ENCODE measurements around the gene NOTUM.

DNA sequence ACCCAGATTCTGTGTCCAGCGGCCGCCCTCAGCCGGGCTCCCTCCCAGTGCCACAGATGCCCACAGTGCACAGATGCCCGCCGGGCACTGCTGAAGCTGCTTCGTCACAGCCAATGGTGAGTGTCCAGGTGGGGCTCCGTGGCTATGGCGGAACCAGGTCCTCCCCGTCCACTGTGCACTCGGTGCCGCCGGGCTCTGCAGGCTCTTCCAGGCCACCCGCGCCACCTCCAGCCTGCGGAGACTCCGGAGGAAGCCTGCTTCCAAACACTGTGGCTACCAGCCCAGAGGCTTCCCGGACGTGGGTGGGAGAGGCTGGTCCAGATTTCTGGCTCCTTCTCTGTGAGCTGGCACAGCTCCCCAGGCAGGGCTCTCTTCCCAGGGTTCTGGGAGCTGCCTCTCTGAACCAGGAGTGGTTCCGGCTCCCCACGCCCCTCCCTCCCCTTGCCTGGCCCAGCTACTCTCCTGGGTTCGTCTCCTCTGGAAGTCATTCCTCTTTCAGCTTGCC, 21.1 kb downstream of the NOTUM start:
- TF ChIP-seq EZH2 (IDR thresholded peaks at IDR 0.05; ENCODE audit: borderline replicate concordance, low read depth, low read length, severe bottlenecking), result no peak
- TF ChIP-seq, protein P1, sequence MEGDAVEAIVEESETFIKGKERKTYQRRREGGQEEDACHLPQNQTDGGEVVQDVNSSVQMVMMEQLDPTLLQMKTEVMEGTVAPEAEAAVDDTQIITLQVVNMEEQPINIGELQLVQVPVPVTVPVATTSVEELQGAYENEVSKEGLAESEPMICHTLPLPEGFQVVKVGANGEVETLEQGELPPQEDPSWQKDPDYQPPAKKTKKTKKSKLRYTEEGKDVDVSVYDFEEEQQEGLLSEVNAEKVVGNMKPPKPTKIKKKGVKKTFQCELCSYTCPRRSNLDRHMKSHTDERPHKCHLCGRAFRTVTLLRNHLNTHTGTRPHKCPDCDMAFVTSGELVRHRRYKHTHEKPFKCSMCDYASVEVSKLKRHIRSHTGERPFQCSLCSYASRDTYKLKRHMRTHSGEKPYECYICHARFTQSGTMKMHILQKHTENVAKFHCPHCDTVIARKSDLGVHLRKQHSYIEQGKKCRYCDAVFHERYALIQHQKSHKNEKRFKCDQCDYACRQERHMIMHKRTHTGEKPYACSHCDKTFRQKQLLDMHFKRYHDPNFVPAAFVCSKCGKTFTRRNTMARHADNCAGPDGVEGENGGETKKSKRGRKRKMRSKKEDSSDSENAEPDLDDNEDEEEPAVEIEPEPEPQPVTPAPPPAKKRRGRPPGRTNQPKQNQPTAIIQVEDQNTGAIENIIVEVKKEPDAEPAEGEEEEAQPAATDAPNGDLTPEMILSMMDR (IDR thresholded peaks at IDR 0.05; ENCODE audit: borderline replicate concordance, extremely low read depth, low read length, poor library complexity, severe bottlenecking), result no peak

Data from DND-41 (cell line).